Measurements from ENCODE around the gene AKT2.
A peak's percentile ranks its signal among the peaks of the same experiment; 100 is the strongest.

The AKT2 gene

GRCh38 chr19:40271706-40272105 is 13.4 kb downstream of the AKT2 start:
- DNase-seq: no peak

GRCh38 chr19:40270362-40271089 is 14.6 kb downstream of the AKT2 start:
- no peak for DNase-seq

GRCh38 chr19:40269216-40269940 is 15.8 kb downstream of the AKT2 start:
- DNase-seq: no peak

GRCh38 chr19:40267601-40267997 is 17.5 kb downstream of the AKT2 start:
- DNase-seq: no peak

- DNase-seq: peak; percentile 42
Measured at GRCh38 chr19:40266912-40267600, 18.1 kb downstream of the AKT2 start.

GRCh38 chr19:40266119-40266518 is 19.0 kb downstream of the AKT2 start:
- peak; percentile 92 for DNase-seq

- no peak for DNase-seq
Measured at GRCh38 chr19:40265763-40266099, 19.4 kb downstream of the AKT2 start.

- DNase-seq: no peak
Measured at GRCh38 chr19:40265055-40265762, 19.9 kb downstream of the AKT2 start.

GRCh38 chr19:40264314-40265054 is 20.7 kb downstream of the AKT2 start:
- no peak for DNase-seq

GRCh38 chr19:40263440-40264313 is 21.5 kb downstream of the AKT2 start:
- no peak for DNase-seq

- no peak for DNase-seq
Measured at GRCh38 chr19:40262422-40262821, 22.7 kb downstream of the AKT2 start.

GRCh38 chr19:40261631-40262030 is 23.5 kb downstream of the AKT2 start:
- no peak for DNase-seq

- DNase-seq: no peak
Measured at GRCh38 chr19:40257096-40257517, 28.0 kb downstream of the AKT2 start.

- no peak for DNase-seq
Measured at GRCh38 chr19:40256512-40256911, 28.6 kb downstream of the AKT2 start.

- DNase-seq: no peak
Measured at GRCh38 chr19:40255619-40256166, 29.5 kb downstream of the AKT2 start.

- no peak for DNase-seq
Measured at GRCh38 chr19:40254714-40255418, 30.3 kb downstream of the AKT2 start.

GRCh38 chr19:40253611-40254092 is 31.5 kb downstream of the AKT2 start:
- DNase-seq: peak; percentile 20

- DNase-seq: no peak
Measured at GRCh38 chr19:40252395-40252794, 32.8 kb downstream of the AKT2 start.

- DNase-seq: no peak
Measured at GRCh38 chr19:40251991-40252390, 33.2 kb downstream of the AKT2 start.

GRCh38 chr19:40251244-40251643 is 33.9 kb downstream of the AKT2 start:
- DNase-seq: no peak

Data from DMS79 (cell line).